HCT116 (cell line): ENCODE measurements around the gene AHI1. TPM values are rescaled to one million over a fixed set of nuclear protein-coding genes. Genes with fewer than 3 reads are reported as not detected.

Experiments
- ATAC-seq: fragments of 200-7000 bp; cut with Tn5 transposase; 2 replicates; pipeline ENCODE4 v1.9.1; 2020; ENCODE audit warnings: mild to moderate bottlenecking, moderate library complexity
- BruUV-seq: library from RNA; stranded (reverse); fragments of 400-500 nt; replicated peaks from 2 replicates; lab custom pipeline; 2021; lab: Mats Ljungman, UMichigan
- CTCF ChIA-PET: fragments of 300-600 bp; sonication (Branson Sonifier 250); formaldehyde crosslinking; loops from one replicate; lab custom pipeline; 2021; ENCODE audit warnings: antibody characterized with exemption; lab: Charles Lee
- POLR2A ChIA-PET: fragments of 300-600, 350-600 bp; sonication (Branson Sonifier 250); formaldehyde crosslinking; loops from one replicate; lab custom pipeline; 2021; ENCODE audit warnings: antibody characterized with exemption; lab: Charles Lee
- RAD21 ChIA-PET, 2 experiments: fragments of 300-600 bp; sonication (Branson Sonifier 250); formaldehyde crosslinking; loops; one replicate each; lab custom pipeline; 2023; ENCODE audit warnings: low total read pairs in 2 of 2; ENCODE audit not compliant: uncharacterized antibody in 2 of 2, unreplicated experiment in 2 of 2, low non-redundant PET in 1 of 2; lab: Charles Lee
- DNase-seq: peaks from one replicate; pipeline ENCODE4 v3.0.0-alpha.2; 2010; ENCODE audit warnings: low read depth, low spot score
- H2AFZ ChIP-seq: fragments of 200-600 bp; shearing (Covaris generic), sonication (generic); 2 replicates; pipeline ENCODE4 v1.6.1; 2017; ENCODE audit warnings: low read depth, mixed run types, mixed read lengths, antibody characterized with exemption, low read length; ENCODE audit not compliant: poor library complexity, severe bottlenecking
- H3K27ac ChIP-seq: 2 replicates; pipeline ENCODE4 v1.5.1; 2012; ENCODE audit warnings: low read depth, low read length
- H3K27me3 ChIP-seq: fragments of 200-600 bp; sonication (generic); 2 replicates; pipeline ENCODE4 v1.6.1; 2016; ENCODE audit warnings: mixed run types, low read length, mixed read lengths; ENCODE audit not compliant: insufficient read depth
- H3K36me3 ChIP-seq, 2 experiments: fragments of 200-500 bp in 1 of 2; fragments of 200-600 bp in 1 of 2; sonication (Bioruptor generic) in 1 of 2; sonication (generic) in 1 of 2; 2 replicates each; pipeline versions ENCODE4 v1.5.1 to v1.6.1; 2014 to 2016; ENCODE audit warnings: low read length in 2 of 2, inconsistent platforms in 1 of 2, mixed read lengths in 1 of 2, mixed run types in 1 of 2; ENCODE audit not compliant: insufficient read depth in 2 of 2, control insufficient read depth in 1 of 2
- H3K4me1 ChIP-seq, 2 experiments: fragments of 200-600 bp in 1 of 2; sonication (generic) in 1 of 2; 2 replicates each; pipeline versions ENCODE4 v1.5.1 to v1.6.1; 2012 to 2017; ENCODE audit warnings: low read length in 2 of 2, inconsistent platforms in 1 of 2, mild to moderate bottlenecking in 1 of 2, mixed read lengths in 1 of 2, mixed run types in 1 of 2, moderate library complexity in 1 of 2; ENCODE audit not compliant: insufficient read depth in 2 of 2, control insufficient read depth in 1 of 2
- H3K4me2 ChIP-seq: fragments of 200-600 bp; sonication (generic); 2 replicates; pipeline ENCODE4 v1.6.1; 2017; ENCODE audit warnings: mixed run types, low read length, mixed read lengths
- H3K4me3 ChIP-seq, 2 experiments: fragments of 200-600 bp in 1 of 2; sonication (generic) in 1 of 2; replicated peaks in 1 of 2; 2 replicates each; pipeline ENCODE4 v1.5.1; 2011 to 2016; ENCODE audit warnings: low read length in 2 of 2, control low read depth in 1 of 2, low read depth in 1 of 2, mild to moderate bottlenecking in 1 of 2, mixed read lengths in 1 of 2, mixed run types in 1 of 2
- H3K79me2 ChIP-seq: fragments of 200-600 bp; sonication (generic); 2 replicates; pipeline ENCODE4 v1.6.1; 2017; ENCODE audit warnings: mild to moderate bottlenecking, mixed run types, low read length, moderate library complexity, mixed read lengths; ENCODE audit not compliant: insufficient read depth
- H3K9ac ChIP-seq: fragments of 200-600 bp; sonication (generic); 2 replicates; pipeline ENCODE4 v1.6.1; 2016; ENCODE audit warnings: low read length, mixed read lengths
- H3K9me2 ChIP-seq: fragments of 200-600 bp; sonication (generic), shearing (Covaris generic); 2 replicates; pipeline ENCODE4 v1.6.1; 2017; ENCODE audit warnings: mixed run types, mild to moderate bottlenecking, moderate library complexity; ENCODE audit not compliant: insufficient read depth
- H3K9me3 ChIP-seq, 2 experiments: fragments of 200-500 bp in 1 of 2; fragments of 200-600 bp in 1 of 2; sonication (Bioruptor generic) in 1 of 2; sonication (generic) in 1 of 2; 2 replicates each; pipeline ENCODE4 v1.6.1; 2014 to 2017; ENCODE audit warnings: low read length in 2 of 2, mixed read lengths in 2 of 2, inconsistent platforms in 1 of 2, low read depth in 1 of 2, mild to moderate bottlenecking in 1 of 2, mixed run types in 1 of 2, moderate library complexity in 1 of 2; ENCODE audit not compliant: control insufficient read depth in 1 of 2, insufficient read depth in 1 of 2
- H4K20me1 ChIP-seq: fragments of 200-600 bp; sonication (generic), shearing (Covaris generic); 2 replicates; pipeline ENCODE4 v1.6.1; 2017; ENCODE audit warnings: mixed run types, mild to moderate bottlenecking, moderate library complexity; ENCODE audit not compliant: insufficient read depth
- ATF3 ChIP-seq: IDR thresholded peaks from 2 replicates; pipeline ENCODE4 v1.6.1; 2012
- CTCF ChIP-seq, 3 experiments: fragments of 200-600 bp in 1 of 3; sonication (generic) in 1 of 3; IDR thresholded peaks in 2 of 3; conservative IDR thresholded peaks in 1 of 3; 2 replicates each; pipeline ENCODE4 v1.5.1; 2012 to 2017; ENCODE audit warnings: low read depth in 2 of 3, low read length in 2 of 3, antibody characterized with exemption in 1 of 3, borderline replicate concordance in 1 of 3, control low read depth in 1 of 3, mild to moderate bottlenecking in 1 of 3, mixed read lengths in 1 of 3, mixed run types in 1 of 3, moderate library complexity in 1 of 3; ENCODE audit not compliant: insufficient read depth in 1 of 3
- ELF1 ChIP-seq: IDR thresholded peaks from 2 replicates; pipeline ENCODE4 v1.6.1; 2012; ENCODE audit warnings: low read depth, borderline replicate concordance
- EZH2 ChIP-seq: fragments of 200-600 bp; sonication (generic); IDR thresholded peaks from 2 replicates; pipeline ENCODE4 v1.6.1; 2017; ENCODE audit warnings: antibody characterized with exemption, mixed run types
- EZH2phosphoT487 ChIP-seq: fragments of 200-600 bp; IDR thresholded peaks from 2 replicates; pipeline ENCODE4 v1.6.1; 2018; ENCODE audit warnings: antibody characterized with exemption, borderline replicate concordance
- FOSL1 ChIP-seq: IDR thresholded peaks from 2 replicates; pipeline ENCODE4 v1.6.1; 2012; ENCODE audit warnings: low read depth
- POLR2AphosphoS5 ChIP-seq: IDR thresholded peaks from 2 replicates; pipeline ENCODE4 v1.6.1; 2011; ENCODE audit warnings: mild to moderate bottlenecking, low read depth, low read length, moderate library complexity
- RAD21 ChIP-seq: IDR thresholded peaks from 2 replicates; pipeline ENCODE4 v1.6.1; 2012; ENCODE audit warnings: low read depth, mild to moderate bottlenecking
- REST ChIP-seq: IDR thresholded peaks from 2 replicates; pipeline ENCODE4 v1.6.1; 2012; ENCODE audit warnings: low read depth
- SIN3A ChIP-seq: IDR thresholded peaks from 2 replicates; pipeline ENCODE4 v1.6.1; 2012; ENCODE audit warnings: low read depth
- SRF ChIP-seq: IDR thresholded peaks from 2 replicates; pipeline ENCODE4 v1.6.1; 2012; ENCODE audit warnings: low read depth
- TCF7L2 ChIP-seq: IDR thresholded peaks from 2 replicates; pipeline ENCODE4 v1.7.0; 2011; ENCODE audit warnings: borderline replicate concordance, inconsistent platforms; ENCODE audit not compliant: insufficient read depth, insufficient read length; ENCODE audit errors: extremely low read depth
- YY1 ChIP-seq: IDR thresholded peaks from 2 replicates; pipeline ENCODE4 v1.6.1; 2011; ENCODE audit warnings: low read length, low read depth, moderate library complexity, mild to moderate bottlenecking; ENCODE audit not compliant: insufficient replicate concordance; ENCODE audit errors: extremely low read depth
- ZBTB33 ChIP-seq: IDR thresholded peaks from 2 replicates; pipeline ENCODE4 v1.6.1; 2011; ENCODE audit warnings: mild to moderate bottlenecking, low read length, moderate library complexity; ENCODE audit not compliant: insufficient replicate concordance; ENCODE audit errors: extremely low read depth
- intact Hi-C: fragments of 100-400 bp; cut with micrococcal nuclease; formaldehyde crosslinking; loops from 2 replicates; pipeline ENCODE4 v1.10.0; 2022
- total RNA-seq: library from RNA; stranded (reverse); gene quantifications from one replicate; pipeline ENCODE4 v1.2.1, GENCODE V29; 2021; ENCODE audit not compliant: unreplicated experiment

AHI1 gene
- total RNA-seq, 1 experiment from 2014 or later: 29.6 TPM

GRCh38 chr6:135251498-135252441 is 245.8 kb downstream of the AHI1 start:
- intact Hi-C loops: no loop called here
- no peak overlapping the region for H3K9ac ChIP-seq
- H3K27me3 ChIP-seq: no peaks in the 10 kb centered on the region
- no peak overlapping the region for H3K27ac ChIP-seq
- no peaks in the 10 kb centered on the region for H3K79me2 ChIP-seq
- ATAC-seq: no peak
- H3K36me3 ChIP-seq: no peaks in the 10 kb centered on the region
- ChIA-PET POLR2A (no interaction called here), RAD21 (no interaction called here), CTCF (no interaction called here)
- no peak overlapping the region for H2AFZ ChIP-seq
- no peaks in the 10 kb centered on the region for H3K4me1 ChIP-seq
- DNase-seq: no peak
- H3K4me2 ChIP-seq: no peak overlapping the region
- TF ChIP-seq CTCF (IDR thresholded peaks at IDR 0.05 in 2 of 3, conservative IDR thresholded peaks at IDR 0.05 in 1 of 3; ENCODE audit: borderline replicate concordance in 1 of 3, insufficient read depth in 1 of 3, low read depth in 2 of 3, low read length in 2 of 3) (no peak), SRF (no peak), EZH2phosphoT487 (no peak), SIN3A (no peak), ZBTB33 (no peak), YY1 (no peak), RAD21 (no peak), FOSL1 (no peak), POLR2AphosphoS5 (no peak), EZH2 (no peak), ATF3 (no peak), REST (no peak), ELF1 (no peak), TCF7L2 (no peak)
- H3K9me2 ChIP-seq: no peaks in the 10 kb centered on the region
- H3K4me3 ChIP-seq: no peak overlapping the region
- no TSS peak for BruUV-seq
- no peaks in the 10 kb centered on the region for H3K9me3 ChIP-seq
- H4K20me1 ChIP-seq: no peaks in the 10 kb centered on the region
